Ramos (cell line): Measurements from ENCODE around the gene PPFIA1.
"Not testable (repeated sequence)": the region's sequence is repeated elsewhere in the genome, so short reads cannot be mapped to it uniquely, and the experiment has no call there.

Experiments
- in situ Hi-C: fragments of 300-500 bp; cut with MboI; formaldehyde crosslinking; loops from one replicate; pipeline ENCODE4 v1.14.3; 2022; ENCODE audit warnings: low sequenced_read_pairs; ENCODE audit not compliant: unreplicated experiment

Gene PPFIA1

GRCh38 chr11:70407814-70408213, 137.3 kb downstream of the PPFIA1 start:
- in situ Hi-C loops: no loop called here

GRCh38 chr11:70408326-70408725, 137.8 kb downstream of the PPFIA1 start:
- in situ Hi-C loops: not testable (repeated sequence)

GRCh38 chr11:70409437-70409836, 138.9 kb downstream of the PPFIA1 start:
- in situ Hi-C loops: no loop called here

GRCh38 chr11:70409871-70410270, 139.4 kb downstream of the PPFIA1 start:
- in situ Hi-C loops: no loop called here

GRCh38 chr11:70410276-70411205, 140.1 kb downstream of the PPFIA1 start:
- in situ Hi-C loops: no loop called here

- in situ Hi-C loops: no loop called here
These were observed 141.4 kb downstream of the PPFIA1 start for GRCh38 chr11:70411713-70412452.

- in situ Hi-C loops: no loop called here
These were observed 142.7 kb downstream of the PPFIA1 start for GRCh38 chr11:70413151-70413550.

- in situ Hi-C loops: no loop called here
These were observed 144.0 kb downstream of the PPFIA1 start for GRCh38 chr11:70414341-70415100.

GRCh38 chr11:70415191-70415590, 144.7 kb downstream of the PPFIA1 start:
- in situ Hi-C loops: no loop called here

GRCh38 chr11:70415642-70416395, 145.3 kb downstream of the PPFIA1 start:
- in situ Hi-C loops: no loop called here

- in situ Hi-C loops: no loop called here
These were observed 146.4 kb downstream of the PPFIA1 start for GRCh38 chr11:70416881-70417280.

- in situ Hi-C loops: no loop called here
These were observed 147.6 kb downstream of the PPFIA1 start for GRCh38 chr11:70418130-70418529.

GRCh38 chr11:70419307-70420007, 149.0 kb downstream of the PPFIA1 start:
- in situ Hi-C loops: no loop called here

GRCh38 chr11:70420008-70420464, 149.5 kb downstream of the PPFIA1 start:
- in situ Hi-C loops: no loop called here

GRCh38 chr11:70420496-70420895, 150.0 kb downstream of the PPFIA1 start:
- in situ Hi-C loops: no loop called here

GRCh38 chr11:70421123-70421522, 150.6 kb downstream of the PPFIA1 start:
- in situ Hi-C loops: no loop called here

GRCh38 chr11:70422692-70423522, 152.4 kb downstream of the PPFIA1 start:
- in situ Hi-C loops: no loop called here
